H9 (cell line): ENCODE measurements around the gene ZNF530. TPM values are rescaled to one million over a fixed set of nuclear protein-coding genes. Genes with fewer than 3 reads are reported as not detected.
A peak's percentile ranks its signal among the peaks of the same experiment; 100 is the strongest.

ENCODE experiments used
- DNase-seq: peaks from one replicate; pipeline ENCODE4 v3.0.0-alpha.2; 2017
- H2AFZ ChIP-seq: one replicate; pipeline ENCODE4 v1.6.1; 2013; ENCODE audit warnings: mild to moderate bottlenecking, low read length, control low read depth, moderate library complexity
- H2AK5ac ChIP-seq: 2 replicates; pipeline ENCODE4 v1.6.1; 2013; ENCODE audit warnings: low read length, control low read depth, mixed read lengths; ENCODE audit not compliant: insufficient read length
- H2BK120ac ChIP-seq: one replicate; pipeline ENCODE4 v1.6.1; 2013; ENCODE audit warnings: low read depth, mild to moderate bottlenecking, low read length, control low read depth, inconsistent platforms; ENCODE audit not compliant: poor library complexity, severe bottlenecking
- H2BK12ac ChIP-seq: 2 replicates; pipeline ENCODE4 v1.6.1; 2013; ENCODE audit warnings: low read length, control low read depth, mixed read lengths, low read depth; ENCODE audit not compliant: insufficient read length
- H2BK15ac ChIP-seq: 2 replicates; pipeline ENCODE4 v1.6.1; 2013; ENCODE audit warnings: low read depth, low read length, control low read depth
- H2BK20ac ChIP-seq: one replicate; pipeline ENCODE4 v1.6.1; 2013; ENCODE audit warnings: low read depth, mild to moderate bottlenecking, low read length, control low read depth, inconsistent platforms; ENCODE audit not compliant: poor library complexity, severe bottlenecking
- H2BK5ac ChIP-seq: 2 replicates; pipeline ENCODE4 v1.6.1; 2013; ENCODE audit warnings: low read length, control low read depth, mixed read lengths; ENCODE audit not compliant: insufficient read length
- H3K14ac ChIP-seq: 2 replicates; pipeline ENCODE4 v1.6.1; 2013; ENCODE audit warnings: low read length, control low read depth; ENCODE audit not compliant: insufficient read depth
- H3K18ac ChIP-seq: 2 replicates; pipeline ENCODE4 v1.6.1; 2013; ENCODE audit warnings: low read depth, mild to moderate bottlenecking, mixed read lengths, low read length, control low read depth; ENCODE audit not compliant: insufficient read length
- H3K23ac ChIP-seq: 2 replicates; pipeline ENCODE4 v1.6.1; 2013; ENCODE audit warnings: low read length, control low read depth, mixed read lengths, low read depth; ENCODE audit not compliant: insufficient read length
- H3K23me2 ChIP-seq: 2 replicates; pipeline ENCODE4 v1.6.1; 2013; ENCODE audit warnings: low read depth, mild to moderate bottlenecking, mixed read lengths, low read length, control low read depth; ENCODE audit not compliant: insufficient read length, poor library complexity, severe bottlenecking
- H3K27ac ChIP-seq: 2 replicates; pipeline ENCODE4 v1.5.1; 2013; ENCODE audit warnings: low read length, control low read depth, mixed read lengths, low read depth; ENCODE audit not compliant: insufficient read length
- H3K27me3 ChIP-seq: 2 replicates; pipeline ENCODE4 v1.6.1; 2013; ENCODE audit warnings: low read length, control low read depth, inconsistent platforms; ENCODE audit not compliant: insufficient read depth
- H3K4ac ChIP-seq: 2 replicates; pipeline ENCODE4 v1.6.1; 2013; ENCODE audit warnings: low read depth, mild to moderate bottlenecking, control low read depth, inconsistent platforms, low read length, moderate library complexity
- H3K4me1 ChIP-seq: 2 replicates; pipeline ENCODE4 v1.6.1; 2013; ENCODE audit warnings: low read length, control low read depth, inconsistent platforms; ENCODE audit not compliant: insufficient read depth
- H3K4me2 ChIP-seq: 2 replicates; pipeline ENCODE4 v1.6.1; 2013; ENCODE audit warnings: low read length, control low read depth, mixed read lengths; ENCODE audit not compliant: insufficient read length, insufficient read depth
- H3K56ac ChIP-seq: 2 replicates; pipeline ENCODE4 v1.6.1; 2013; ENCODE audit warnings: low read depth, mild to moderate bottlenecking, mixed read lengths, low read length, control low read depth; ENCODE audit not compliant: insufficient read length
- H3K79me1 ChIP-seq: 2 replicates; pipeline ENCODE4 v1.6.1; 2013; ENCODE audit warnings: low read depth, mild to moderate bottlenecking, moderate library complexity, low read length, control low read depth, inconsistent platforms; ENCODE audit not compliant: insufficient read depth, poor library complexity, severe bottlenecking
- H3K79me2 ChIP-seq: 2 replicates; pipeline ENCODE4 v1.6.1; 2013; ENCODE audit warnings: low read length, control low read depth, inconsistent platforms; ENCODE audit not compliant: insufficient read depth
- H3K9ac ChIP-seq: 2 replicates; pipeline ENCODE4 v1.6.1; 2013; ENCODE audit warnings: low read length, control low read depth, mixed read lengths; ENCODE audit not compliant: insufficient read length; ENCODE audit errors: extremely low read depth
- H3K9me3 ChIP-seq: one replicate; pipeline ENCODE4 v1.6.1; 2013; ENCODE audit warnings: low read depth, low read length, inconsistent platforms; ENCODE audit not compliant: control insufficient read depth
- H3T11ph ChIP-seq: one replicate; pipeline ENCODE4 v1.6.1; 2013; ENCODE audit warnings: mild to moderate bottlenecking, low read length, control low read depth, inconsistent platforms
- H4K20me1 ChIP-seq: one replicate; pipeline ENCODE4 v1.6.1; 2013; ENCODE audit not compliant: control insufficient read depth, insufficient read length, insufficient read depth
- H4K5ac ChIP-seq: 2 replicates; pipeline ENCODE4 v1.6.1; 2013; ENCODE audit warnings: low read depth, mild to moderate bottlenecking, mixed read lengths, low read length, control low read depth; ENCODE audit not compliant: insufficient read length
- H4K8ac ChIP-seq: replicated peaks from 2 replicates; pipeline ENCODE4 v1.6.1; 2013; ENCODE audit warnings: low read length, control low read depth, mixed read lengths, low read depth; ENCODE audit not compliant: insufficient read length
- H4K91ac ChIP-seq: 2 replicates; pipeline ENCODE4 v1.6.1; 2013; ENCODE audit warnings: low read depth, mild to moderate bottlenecking, moderate library complexity, mixed read lengths, low read length, control low read depth; ENCODE audit not compliant: insufficient read length
- H3K27ac Mint-ChIP-seq, 3 experiments: 2 replicates in 2 of 3; 3 replicates in 1 of 3; pipeline ENCODE4 v1.8.0; 2020 to 2021; ENCODE audit warnings: mixed read lengths in 3 of 3, mild to moderate bottlenecking in 1 of 3, moderate library complexity in 1 of 3
- H3K27me3 Mint-ChIP-seq: 2 replicates; pipeline ENCODE4 v1.8.0; 2021; ENCODE audit warnings: low read depth, mild to moderate bottlenecking, moderate library complexity, mixed read lengths
- H3K36me3 Mint-ChIP-seq, 3 experiments: 2 replicates in 2 of 3; 3 replicates in 1 of 3; pipeline ENCODE4 v1.8.0; 2020 to 2021; ENCODE audit warnings: low read depth in 3 of 3, mixed read lengths in 3 of 3; ENCODE audit not compliant: insufficient read depth in 1 of 3
- H3K4me1 Mint-ChIP-seq, 2 experiments: 2 replicates each; pipeline ENCODE4 v1.8.0; 2020; ENCODE audit warnings: mixed read lengths in 2 of 2
- H3K4me3 Mint-ChIP-seq, 2 experiments: 2 replicates in 1 of 2; 3 replicates in 1 of 2; pipeline ENCODE4 v1.8.0; 2020 to 2021; ENCODE audit warnings: mild to moderate bottlenecking in 2 of 2, mixed read lengths in 2 of 2, moderate library complexity in 1 of 2
- H3K9me3 Mint-ChIP-seq, 2 experiments: 2 replicates in 1 of 2; 3 replicates in 1 of 2; pipeline ENCODE4 v1.8.0; 2020; ENCODE audit warnings: mild to moderate bottlenecking in 2 of 2, mixed read lengths in 2 of 2, moderate library complexity in 1 of 2
- CTCF ChIP-seq: fragments of 200-600 bp; sonication (generic); conservative IDR thresholded peaks from 3 replicates; pipeline ENCODE4 v1.8.0; 2021; ENCODE audit warnings: antibody characterized with exemption, mild to moderate bottlenecking
- WGBS: extraction: QIAGEN DNeasy Blood & Tissue Kit; methylation state at CpG from one replicate; pipeline ENCODE4 v1.1.7; 2013; ENCODE audit warnings: missing lambda C conversion rate, low lambda C conversion rate, mixed read lengths; ENCODE audit not compliant: insufficient read length; ENCODE audit errors: extremely low coverage; 5-methylcytosine and 5-hydroxymethylcytosine counted together
- total RNA-seq: library from RNA; stranded (reverse); gene quantifications from 2 replicates; pipeline ENCODE4 v1.2.1, GENCODE V29; 2021

The ZNF530 gene
- total RNA-seq, 1 experiment from 2014 or later: 9.3 TPM

DNA sequence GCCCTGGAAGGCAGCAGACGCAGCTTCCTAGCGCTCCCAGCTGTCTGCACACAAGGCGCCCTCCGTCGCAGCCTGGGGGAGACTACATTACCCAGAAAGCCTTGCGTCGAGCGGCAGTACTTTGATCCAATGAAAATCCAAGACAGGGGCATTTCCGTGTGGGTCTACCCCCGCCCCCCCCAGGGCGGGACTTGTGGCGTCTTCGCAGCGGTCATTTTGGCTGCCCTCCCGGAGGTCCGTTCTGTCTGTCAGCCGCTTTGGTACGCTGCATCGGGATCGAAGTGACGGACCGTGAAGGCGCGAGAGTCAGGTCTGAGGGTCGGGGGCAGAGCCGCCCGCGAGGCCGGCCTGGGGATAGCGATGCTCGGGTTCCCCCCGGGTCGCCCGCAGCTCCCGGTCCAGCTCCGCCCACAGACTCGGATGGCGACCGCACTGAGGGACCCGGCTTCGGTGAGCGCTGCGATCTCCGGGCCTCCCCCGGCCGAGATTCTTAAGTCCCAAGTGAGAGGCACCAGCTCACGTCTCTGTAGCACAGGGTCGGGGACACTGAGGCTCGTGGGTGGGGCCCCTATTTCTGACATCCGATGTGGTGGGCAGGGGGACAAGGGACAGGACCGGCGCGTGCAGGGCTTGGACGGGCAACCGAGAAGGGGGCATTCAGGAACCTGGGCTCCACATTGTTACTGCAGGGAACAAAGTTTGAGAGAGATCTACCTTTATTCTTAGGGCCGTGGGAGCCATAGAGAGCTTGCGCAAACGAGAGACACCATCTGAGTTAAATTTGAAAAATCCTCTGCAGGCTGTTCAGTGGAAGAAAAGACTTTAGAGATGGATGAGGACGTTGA lies 33.5 kb downstream of the ZNF530 start, which contains the start of gene ZNF211:
ZNF211 (plus strand) TSS at position 182 of the 845 bp plus-strand sequence; CDS start at position 361, 179 bp downstream.
- no peak within 1 kb of the TSS for H2BK20ac ChIP-seq
- H3K27ac ChIP-seq: no peak within 1 kb of the TSS

More for the DNA sequence above, 33.5 kb downstream of the ZNF530 start, which contains the start of gene ZNF211:
- WGBS: no CpG with 5 or more reads among the region's 59 CpGs
- Histone ChIP-seq H3K79me2 (no peaks in the 10 kb centered on the region), H2BK15ac (no peak within 1 kb of the TSS), H3K9me3 (no peaks in the 10 kb centered on the region), H3K4ac (no peak within 1 kb of the TSS), H2BK12ac (peak within 1 kb of the TSS; percentile 62), H3T11ph (no peak within 1 kb of the TSS), H3K9ac (peak within 1 kb of the TSS; percentile 69), H3K4me1 (no peaks in the 10 kb centered on the region; the same call in 1 of the 2 replicates), H4K5ac (no peak within 1 kb of the TSS), H2BK5ac (no peak within 1 kb of the TSS), H3K79me1 (no peaks in the 10 kb centered on the region), H2AK5ac (no peak within 1 kb of the TSS), H2BK120ac (no peak within 1 kb of the TSS), H3K18ac (no peak within 1 kb of the TSS), H2AFZ (peak within 1 kb of the TSS; percentile 86), H3K56ac (no peak within 1 kb of the TSS), H4K8ac (no peak within 1 kb of the TSS), H4K20me1 (no peaks in the 10 kb centered on the region), H3K14ac (no peak within 1 kb of the TSS), H4K91ac (no peak within 1 kb of the TSS), H3K23me2 (peaks cover 6% of the 10 kb centered on the region), H3K27me3 (no peaks in the 10 kb centered on the region), H3K4me2 (peak within 1 kb of the TSS; percentile 95), H3K23ac (peak within 1 kb of the TSS; percentile 44)
- Mint-ChIP-seq H3K27ac (peak within 1 kb of the TSS in 1 of 3 experiments; percentile 8; a peak in 2 of 7 replicates), H3K36me3 (peaks cover 30 to 35% (median 33%) of the 10 kb centered on the region in 3 experiments), H3K4me1 (peaks cover 4 to 14% of the 10 kb centered on the region in 2 experiments; a peak in 3 of 4 replicates), H3K9me3 (peaks cover 14 to 20% of the 10 kb centered on the region in 2 experiments), H3K27me3 (no peaks in the 10 kb centered on the region; the same call in 1 of the 2 replicates), H3K4me3 (peak within 1 kb of the TSS; percentile 92 to 97)
- TF ChIP-seq CTCF: no peak
- peak; percentile 95 for DNase-seq
